HepG2 (cell line): ENCODE results near the gene PCDHGB3.

Source experiments
- ARNT ChIP-seq: fragments of 450-650 bp; IDR thresholded peaks from 2 replicates; pipeline ENCODE4 v1.6.1; 2017
- ATF7-NPFF ChIP-seq: sonication (generic); formaldehyde crosslinking; IDR thresholded peaks from 2 replicates; pipeline ENCODE4 v1.8.1; 2023; ENCODE audit warnings: mild to moderate bottlenecking, low read depth, missing genetic modification reagents, moderate library complexity
- BRF2 ChIP-seq: sonication (generic); formaldehyde crosslinking; IDR thresholded peaks from 2 replicates; pipeline ENCODE4 v1.8.1; 2022; ENCODE audit warnings: mild to moderate bottlenecking, missing genetic modification reagents
- ELF4 ChIP-seq: sonication (generic); formaldehyde crosslinking; IDR thresholded peaks from 2 replicates; pipeline ENCODE4 v1.5.0; 2020; ENCODE audit warnings: missing genetic modification reagents, mild to moderate bottlenecking, moderate library complexity, borderline replicate concordance
- MEIS2 ChIP-seq: sonication (generic); formaldehyde crosslinking; IDR thresholded peaks from 2 replicates; pipeline ENCODE4 v1.9.0; 2021; ENCODE audit warnings: mild to moderate bottlenecking, missing genetic modification reagents
- PHB2 ChIP-seq: fragments of 450-650 bp; IDR thresholded peaks from 2 replicates; pipeline ENCODE4 v1.6.1; 2018; ENCODE audit not compliant: partially characterized antibody
- POLR2A ChIP-seq, 2 experiments: IDR thresholded peaks; 2 replicates each; pipeline ENCODE4 v1.6.1; 2011; ENCODE audit warnings: low read depth in 2 of 2, low read length in 2 of 2, mild to moderate bottlenecking in 1 of 2, moderate library complexity in 1 of 2; ENCODE audit not compliant: insufficient read depth in 1 of 2
- ZBTB40 ChIP-seq, 2 experiments: fragments of 450-650 bp in 1 of 2; sonication (generic) in 1 of 2; formaldehyde crosslinking in 1 of 2; IDR thresholded peaks; 2 replicates each; pipeline versions ENCODE4 v1.6.1 to v1.8.0; 2016 to 2022; ENCODE audit warnings: antibody characterized with exemption in 1 of 2, mild to moderate bottlenecking in 1 of 2, missing genetic modification reagents in 1 of 2
- ZMYM2 ChIP-seq: sonication (generic); formaldehyde crosslinking; IDR thresholded peaks from 2 replicates; pipeline ENCODE4 v1.8.0; 2022; ENCODE audit warnings: mild to moderate bottlenecking, missing genetic modification reagents
- ZNF121 ChIP-seq: sonication (generic); formaldehyde crosslinking; IDR thresholded peaks from 2 replicates; pipeline ENCODE4 v1.5.0; 2020; ENCODE audit warnings: mild to moderate bottlenecking, missing genetic modification reagents
- ZNF670 ChIP-seq: sonication (generic); formaldehyde crosslinking; IDR thresholded peaks from 2 replicates; pipeline ENCODE4 v1.8.0; 2022; ENCODE audit warnings: mild to moderate bottlenecking, missing genetic modification reagents, borderline replicate concordance

- no peak for TF ChIP-seq ZNF121
- TF ChIP-seq ATF7-NPFF (CRISPR knock-in tag): no peak
- no peak for TF ChIP-seq ZMYM2 (CRISPR knock-in tag)
- no peak for TF ChIP-seq POLR2A (IDR thresholded peaks at IDR 0.05; ENCODE audit: insufficient read depth in 1 of 2, low read depth in 2 of 2, low read length in 2 of 2)
- TF ChIP-seq ZNF670 (CRISPR knock-in tag): no peak
- no peak for TF ChIP-seq BRF2 (CRISPR knock-in tag)
- TF ChIP-seq ELF4: no peak
- no peak for TF ChIP-seq ZBTB40 (IDR thresholded peaks at IDR 0.05)
- no peak for TF ChIP-seq ZBTB40 (CRISPR knock-in tag; IDR thresholded peaks at IDR 0.05)
- TF ChIP-seq ARNT: no peak
- no peak for TF ChIP-seq PHB2
- TF ChIP-seq MEIS2 (CRISPR knock-in tag): no peak
These were observed 32.7 kb downstream of the PCDHGB3 start, which contains the start of gene PCDHGA9 for GRCh38 chr5:141402553-141403243.
